GM12872 (cell line): Measurements from ENCODE around the gene PHF20.

Experiments used
- TF ChIP-seq, protein P1 (sequence below): IDR thresholded peaks from 3 replicates; pipeline ENCODE4 v1.5.1; 2011; ENCODE audit warnings: low read depth, mild to moderate bottlenecking, low read length, moderate library complexity; ENCODE audit not compliant: insufficient read depth

PHF20 gene

GRCh38 chr20:35837577-35838195, 65.9 kb downstream of the PHF20 start:
- TF ChIP-seq, protein P1, sequence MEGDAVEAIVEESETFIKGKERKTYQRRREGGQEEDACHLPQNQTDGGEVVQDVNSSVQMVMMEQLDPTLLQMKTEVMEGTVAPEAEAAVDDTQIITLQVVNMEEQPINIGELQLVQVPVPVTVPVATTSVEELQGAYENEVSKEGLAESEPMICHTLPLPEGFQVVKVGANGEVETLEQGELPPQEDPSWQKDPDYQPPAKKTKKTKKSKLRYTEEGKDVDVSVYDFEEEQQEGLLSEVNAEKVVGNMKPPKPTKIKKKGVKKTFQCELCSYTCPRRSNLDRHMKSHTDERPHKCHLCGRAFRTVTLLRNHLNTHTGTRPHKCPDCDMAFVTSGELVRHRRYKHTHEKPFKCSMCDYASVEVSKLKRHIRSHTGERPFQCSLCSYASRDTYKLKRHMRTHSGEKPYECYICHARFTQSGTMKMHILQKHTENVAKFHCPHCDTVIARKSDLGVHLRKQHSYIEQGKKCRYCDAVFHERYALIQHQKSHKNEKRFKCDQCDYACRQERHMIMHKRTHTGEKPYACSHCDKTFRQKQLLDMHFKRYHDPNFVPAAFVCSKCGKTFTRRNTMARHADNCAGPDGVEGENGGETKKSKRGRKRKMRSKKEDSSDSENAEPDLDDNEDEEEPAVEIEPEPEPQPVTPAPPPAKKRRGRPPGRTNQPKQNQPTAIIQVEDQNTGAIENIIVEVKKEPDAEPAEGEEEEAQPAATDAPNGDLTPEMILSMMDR = no peak

DNA sequence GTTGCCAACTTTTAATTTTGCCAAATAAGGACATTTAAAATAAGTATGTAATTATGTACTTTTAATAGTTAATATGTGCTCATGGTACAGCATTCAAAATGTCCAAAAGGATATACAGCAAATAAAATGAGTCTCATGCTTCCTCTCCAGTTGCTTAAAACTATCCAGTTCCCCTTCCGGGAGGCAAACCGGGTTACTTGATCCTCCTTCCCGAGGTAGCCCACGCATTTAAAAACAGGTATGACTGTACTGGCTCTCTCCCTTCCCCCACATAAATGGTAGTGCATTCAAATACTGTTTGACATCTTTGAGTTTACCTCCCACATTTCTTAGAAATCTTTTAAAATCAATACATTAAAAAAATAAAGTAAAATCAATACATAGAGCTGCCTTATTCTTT, 66.4 kb downstream of the PHF20 start:
- TF ChIP-seq, protein P1 = no peak

- TF ChIP-seq, protein P1 = no peak
Observed at GRCh38 chr20:35839904-35840303, 68.1 kb downstream of the PHF20 start.

GRCh38 chr20:35840421-35840820, 68.6 kb downstream of the PHF20 start:
- TF ChIP-seq, protein P1 = no peak

- TF ChIP-seq, protein P1 = no peak
Observed at GRCh38 chr20:35842361-35842760, 70.5 kb downstream of the PHF20 start.

DNA sequence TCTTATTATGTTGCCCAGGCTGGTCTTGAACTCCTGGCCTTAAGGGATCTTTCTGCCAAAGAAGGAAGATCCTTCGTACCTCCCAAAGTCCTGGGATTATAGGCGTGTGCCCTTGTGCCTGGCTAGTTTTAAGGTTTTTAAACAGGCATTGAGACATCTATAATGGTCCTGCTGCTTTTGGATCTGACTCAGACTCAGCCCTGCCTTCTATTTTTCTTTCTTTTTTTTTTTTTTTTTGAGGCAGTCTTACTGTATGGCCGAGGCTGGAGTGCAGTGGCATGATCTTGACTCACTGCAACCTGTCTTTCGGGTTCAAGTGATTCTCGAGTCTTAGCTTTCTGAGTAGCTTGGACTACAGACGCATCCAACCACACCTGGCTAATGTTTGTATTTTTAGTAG, 73.7 kb downstream of the PHF20 start:
- TF ChIP-seq, protein P1 = no peak

- TF ChIP-seq, protein P1 = no peak
Observed at GRCh38 chr20:35849706-35850105, 77.9 kb downstream of the PHF20 start.
